HG02943 (cell line): ENCODE results near the gene ANTXR1.
"Not testable (repeated sequence)": the region's sequence is repeated elsewhere in the genome, so short reads cannot be mapped to it uniquely, and the experiment has no call there.

ENCODE experiments used
- ATAC-seq: cut with Tn5 transposase; IDR thresholded peaks from one replicate; pipeline ENCODE4 v1.9.1; 2021; ENCODE audit warnings: mild to moderate bottlenecking, low read depth, moderate library complexity; ENCODE audit not compliant: unreplicated experiment

The ANTXR1 gene

DNA sequence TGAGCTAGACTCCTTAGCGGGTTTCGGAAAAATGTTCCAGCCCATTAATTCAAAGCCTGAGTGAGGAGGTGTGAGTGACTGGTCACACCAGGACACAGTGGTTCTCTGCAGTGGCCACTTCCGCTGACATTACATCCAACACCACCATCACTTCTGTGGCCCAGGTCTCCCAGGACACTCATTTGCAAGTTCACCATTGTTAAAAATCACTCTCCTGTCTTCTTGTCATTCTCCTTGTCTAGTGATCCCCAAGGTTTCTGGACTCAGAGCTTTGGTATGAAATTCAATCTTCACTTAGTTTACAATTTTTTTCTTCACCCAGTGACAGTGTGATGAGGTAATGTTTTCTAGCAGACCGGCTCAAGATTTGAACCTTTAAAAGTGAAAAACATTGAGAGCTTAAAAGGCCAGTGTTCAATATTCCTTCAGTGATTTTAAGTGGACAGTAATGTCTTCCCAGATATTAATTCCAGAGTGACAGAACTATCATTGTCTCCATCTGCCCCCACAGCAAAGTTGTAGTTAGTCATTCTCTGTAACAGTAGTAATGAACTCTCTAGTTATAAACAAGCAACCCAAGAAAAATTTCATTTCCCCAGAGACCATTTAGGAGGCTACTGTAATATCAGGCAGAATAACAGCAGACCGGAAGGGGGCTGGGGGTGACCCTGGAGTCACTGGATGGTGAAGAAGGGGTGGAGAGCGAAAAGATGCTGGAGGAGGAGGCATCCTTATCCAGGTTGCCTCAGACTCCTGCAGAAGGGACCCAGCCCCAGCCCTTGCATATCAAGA is 209.2 kb downstream of the ANTXR1 start:
- no peak for ATAC-seq

DNA sequence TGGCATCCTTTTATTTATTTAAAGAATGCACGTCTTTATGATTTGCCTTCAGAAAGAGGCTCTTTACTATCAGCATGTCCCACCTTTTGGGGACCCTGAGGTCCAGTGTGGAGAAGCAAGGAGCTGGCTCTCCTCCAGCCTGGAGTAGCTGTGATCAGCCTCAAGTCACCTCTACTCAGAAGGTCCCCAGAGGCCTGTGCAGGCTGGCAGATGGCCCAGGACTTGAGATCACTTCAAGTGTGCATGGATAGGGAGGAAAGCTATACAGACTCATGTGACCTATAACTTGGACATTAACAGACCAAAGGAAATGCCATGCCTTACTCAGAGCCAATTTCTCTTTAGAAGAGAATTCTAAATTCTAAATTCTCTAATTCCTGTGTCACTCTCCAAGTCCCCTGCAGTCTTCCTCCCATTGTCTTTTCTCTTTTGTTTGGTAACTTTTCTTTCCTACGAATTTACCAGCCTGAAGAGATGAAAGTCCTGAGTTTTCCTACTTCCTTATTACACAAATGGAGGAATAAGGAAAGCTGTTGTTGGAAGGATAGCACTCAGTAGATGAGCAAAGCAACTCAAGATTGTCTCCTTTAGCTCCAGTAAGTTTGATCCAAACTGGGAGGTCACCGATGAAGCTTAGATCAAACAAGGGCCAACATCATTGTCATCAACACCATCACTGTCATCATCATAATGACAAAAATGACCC is 210.1 kb downstream of the ANTXR1 start:
- no peak for ATAC-seq

DNA sequence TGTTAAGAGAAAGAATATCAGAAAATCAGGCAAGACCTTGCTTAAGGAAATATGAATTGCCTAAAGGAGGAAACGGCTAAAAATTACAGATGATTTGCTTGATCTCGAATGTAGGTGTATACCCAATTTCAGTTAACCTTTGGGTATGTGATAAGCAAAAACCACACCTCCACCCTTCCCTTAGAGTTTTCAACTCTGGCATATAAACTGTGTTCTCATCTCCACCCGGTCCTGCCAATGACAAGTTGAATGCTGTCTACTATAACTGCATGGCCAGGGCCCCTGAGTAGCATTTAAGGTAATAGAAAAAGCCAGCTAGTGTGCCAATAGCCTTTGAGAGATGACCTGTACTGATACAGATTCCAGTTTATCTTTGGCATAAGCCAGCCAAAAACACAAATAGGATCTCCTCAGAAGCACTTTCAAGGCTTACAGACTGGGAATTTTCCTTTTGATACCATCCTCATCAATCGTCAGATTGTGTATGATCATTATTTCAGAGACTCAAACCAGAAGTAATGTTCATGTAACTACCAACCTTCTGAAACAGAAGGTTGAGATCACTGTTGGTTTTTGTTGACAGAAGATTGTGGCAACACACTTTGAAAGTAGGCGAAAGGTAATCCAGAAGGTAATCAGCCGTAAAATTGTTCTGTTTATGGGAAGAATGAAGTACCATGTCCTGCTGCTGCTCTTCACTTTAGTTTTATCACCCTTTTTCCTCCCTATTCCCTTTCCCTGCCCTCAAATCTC is 211.0 kb downstream of the ANTXR1 start:
- no peak for ATAC-seq

DNA sequence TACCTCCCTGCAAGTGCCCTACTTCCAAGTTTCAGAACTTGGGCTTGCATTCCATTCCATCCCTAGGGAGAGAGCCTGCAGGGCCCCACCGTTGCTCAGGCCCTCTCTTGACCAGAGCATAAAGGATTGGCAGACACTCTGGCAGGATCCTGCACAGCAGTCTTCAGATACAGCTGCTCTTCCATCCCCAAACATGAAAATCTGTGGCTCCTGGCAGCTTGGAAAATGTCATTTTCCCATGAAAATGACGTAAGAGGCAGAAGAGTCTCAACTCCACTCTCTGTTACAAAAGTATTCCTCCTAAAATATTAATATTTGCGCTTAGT is 211.5 kb downstream of the ANTXR1 start:
- ATAC-seq, result no peak

DNA sequence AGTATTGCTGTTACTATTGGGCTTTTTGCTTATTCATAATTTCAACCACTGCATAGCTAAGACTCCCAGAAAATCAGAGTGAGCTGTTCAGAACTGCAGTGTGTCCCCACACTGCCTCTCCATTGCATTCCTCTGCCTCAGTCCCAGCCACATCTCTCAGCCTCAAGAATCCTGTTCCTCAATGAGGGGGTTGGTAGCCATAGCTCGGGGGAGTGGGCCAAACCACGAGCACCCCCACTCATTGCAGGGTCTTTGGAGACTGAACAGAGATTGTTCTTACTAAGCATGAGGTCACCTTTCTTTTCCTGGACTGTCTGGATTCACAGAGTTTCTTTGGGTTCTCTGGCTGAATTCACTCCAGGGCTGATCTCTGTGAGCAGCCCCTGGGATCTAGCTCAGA is 213.0 kb downstream of the ANTXR1 start:
- ATAC-seq, result no peak

DNA sequence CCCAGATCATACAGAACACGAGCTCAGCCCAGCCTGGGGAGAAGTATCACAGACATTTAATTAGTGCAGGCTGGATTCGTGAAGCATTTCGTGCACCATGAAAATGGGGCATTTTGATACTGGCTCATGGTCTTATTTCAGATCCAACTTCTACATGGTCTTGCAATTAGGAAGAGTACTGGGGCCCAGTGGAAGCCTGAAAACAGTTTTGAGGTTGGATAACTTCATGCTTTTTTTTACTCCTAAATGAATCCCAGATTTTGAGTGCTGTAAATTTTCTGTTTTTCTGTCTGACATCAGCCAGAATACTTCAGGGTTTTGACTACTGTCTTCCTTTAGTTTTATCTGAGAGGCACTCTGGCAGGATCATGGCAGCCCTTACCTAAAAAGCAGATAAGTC is 213.9 kb downstream of the ANTXR1 start:
- no peak for ATAC-seq

DNA sequence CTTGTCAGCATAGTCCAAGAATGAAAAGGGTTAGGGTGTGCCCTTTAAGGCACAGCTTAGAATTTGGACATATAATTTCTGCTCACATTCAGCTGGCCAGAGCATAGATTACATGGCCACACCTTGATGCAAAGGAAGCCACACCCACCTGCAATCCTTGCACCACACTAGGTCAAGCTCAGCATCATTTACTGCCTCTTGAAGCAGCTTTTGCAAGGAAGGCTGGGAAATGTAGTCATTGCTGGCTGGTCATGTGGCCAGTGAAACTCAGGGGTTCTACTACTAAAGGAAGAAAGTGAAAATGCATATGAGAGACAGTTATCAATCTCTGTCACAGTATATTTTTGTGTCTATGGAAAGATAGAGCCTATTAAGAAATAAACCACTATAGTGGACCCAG is 214.7 kb downstream of the ANTXR1 start:
- ATAC-seq, result no peak

DNA sequence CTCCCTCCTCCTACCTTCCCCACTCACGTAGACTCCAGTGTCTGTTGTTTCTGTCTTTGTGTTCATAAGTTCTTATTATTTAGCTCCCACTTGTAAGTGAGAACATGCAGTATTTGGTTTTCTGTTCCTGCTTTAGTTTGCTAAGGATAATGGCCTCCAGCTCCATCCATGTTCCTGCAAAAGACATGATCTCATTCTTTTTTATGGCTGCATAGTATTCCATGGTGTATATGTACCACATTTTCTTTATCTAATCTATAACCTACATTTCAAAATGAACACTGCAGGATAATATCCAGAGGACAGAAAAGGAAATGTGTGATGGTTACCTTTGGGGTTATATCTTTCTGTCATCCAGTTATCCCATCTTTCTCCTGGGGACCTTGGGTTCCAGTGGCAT is 218.0 kb downstream of the ANTXR1 start:
- not testable (repeated sequence) for ATAC-seq

DNA sequence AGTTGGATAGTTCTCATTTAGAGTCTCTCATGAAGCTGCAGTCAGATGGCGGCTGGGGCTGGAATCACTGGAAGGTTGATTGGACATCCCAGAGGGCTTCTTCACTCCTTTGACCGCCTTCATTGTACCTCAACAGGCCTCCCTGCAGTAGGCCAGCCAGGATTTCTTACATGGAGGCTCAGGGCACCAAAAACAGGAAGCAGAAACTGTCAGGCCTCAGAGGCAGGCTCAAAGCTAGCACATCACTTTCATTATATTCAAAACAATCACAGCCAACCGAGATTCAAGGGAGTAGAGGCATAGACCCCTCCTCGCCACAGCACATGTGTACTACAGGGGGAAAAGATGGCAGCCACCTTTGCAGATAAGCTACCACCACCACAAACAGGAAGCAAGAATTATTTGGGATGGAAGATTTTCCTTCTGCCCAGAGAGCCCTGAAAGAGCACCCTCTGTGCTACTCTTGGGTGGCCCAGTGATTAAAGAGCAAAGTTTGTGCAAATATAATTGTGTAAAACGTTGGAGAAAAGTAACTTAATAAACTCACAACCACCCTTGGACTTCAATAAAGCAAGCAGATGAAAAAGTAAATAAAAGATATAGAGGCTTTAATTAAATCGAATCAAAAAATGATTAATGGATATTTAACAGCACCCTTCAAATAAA is 218.8 kb downstream of the ANTXR1 start:
- no peak for ATAC-seq

DNA sequence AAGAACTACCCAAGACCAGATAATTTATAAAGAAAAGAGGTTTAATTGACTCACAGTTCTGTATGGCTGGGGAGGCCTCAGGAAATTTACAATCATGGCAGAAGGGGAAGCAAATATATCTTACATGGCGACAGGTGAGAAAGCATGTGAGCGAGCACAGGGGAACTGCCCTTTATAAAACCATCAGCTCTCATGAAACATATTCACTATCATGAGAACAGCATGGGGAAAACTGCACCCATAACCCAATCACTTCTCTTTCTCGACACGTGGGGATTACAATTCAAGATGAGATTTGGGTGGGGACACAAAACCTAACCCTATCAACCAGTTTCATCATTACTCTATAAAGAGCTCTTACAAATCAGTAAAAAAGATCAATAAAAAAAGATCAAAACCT is 222.9 kb downstream of the ANTXR1 start:
- not testable (repeated sequence) for ATAC-seq

DNA sequence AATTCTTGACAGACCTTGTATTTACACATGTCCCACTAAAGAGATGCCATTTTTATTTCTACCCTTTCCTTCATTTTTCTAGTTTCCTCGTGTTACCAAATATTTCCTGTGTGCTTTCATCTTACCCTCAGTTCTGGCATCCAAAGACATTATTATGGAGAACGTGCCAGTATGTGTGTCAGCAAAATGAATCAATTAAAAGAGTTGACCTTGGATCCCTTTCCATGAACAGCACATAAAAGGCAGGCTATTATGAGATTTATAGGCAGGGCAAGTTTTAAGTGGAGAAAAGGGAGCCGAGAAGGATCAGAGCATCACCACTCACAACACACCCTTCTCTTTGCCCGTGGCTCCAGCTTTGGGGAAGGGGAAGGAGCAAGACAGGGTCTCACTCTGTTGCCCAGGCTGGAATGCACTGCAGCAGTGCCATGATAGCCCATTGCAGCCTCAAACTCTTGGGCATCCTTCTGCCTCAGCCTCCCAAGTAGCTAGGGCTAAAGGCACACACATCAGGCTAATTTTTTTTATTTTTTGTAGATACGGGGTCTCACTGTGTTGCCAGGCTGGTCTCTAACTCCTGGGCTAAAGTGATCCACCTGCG is 224.2 kb downstream of the ANTXR1 start:
- no peak for ATAC-seq

DNA sequence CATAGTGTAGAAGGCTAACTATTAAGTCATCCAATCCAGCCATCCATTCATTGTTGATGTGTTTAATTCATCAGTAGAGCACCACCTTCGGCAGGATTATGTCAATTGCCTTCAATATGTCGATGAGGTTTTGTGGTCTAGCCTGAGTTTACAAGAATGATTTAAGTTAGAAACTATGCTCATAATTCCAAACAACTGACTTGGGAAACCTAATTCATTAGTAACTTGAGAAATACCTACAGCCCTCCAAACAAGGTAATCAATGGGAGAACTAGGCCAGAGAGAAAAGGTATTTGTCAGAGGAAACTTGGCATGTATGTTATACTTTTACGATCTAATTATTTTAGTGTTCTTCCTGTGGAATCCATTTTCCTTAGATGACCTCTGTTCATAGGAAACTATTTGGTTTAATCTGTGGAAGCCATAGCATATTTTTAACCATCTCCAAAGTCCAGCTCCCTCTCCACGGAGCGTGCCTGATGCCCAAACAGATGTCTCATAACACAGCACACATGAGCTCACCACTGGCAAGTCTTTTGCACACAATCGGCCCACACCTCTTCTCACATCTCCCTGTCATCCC is 225.6 kb downstream of the ANTXR1 start:
- no peak for ATAC-seq

DNA sequence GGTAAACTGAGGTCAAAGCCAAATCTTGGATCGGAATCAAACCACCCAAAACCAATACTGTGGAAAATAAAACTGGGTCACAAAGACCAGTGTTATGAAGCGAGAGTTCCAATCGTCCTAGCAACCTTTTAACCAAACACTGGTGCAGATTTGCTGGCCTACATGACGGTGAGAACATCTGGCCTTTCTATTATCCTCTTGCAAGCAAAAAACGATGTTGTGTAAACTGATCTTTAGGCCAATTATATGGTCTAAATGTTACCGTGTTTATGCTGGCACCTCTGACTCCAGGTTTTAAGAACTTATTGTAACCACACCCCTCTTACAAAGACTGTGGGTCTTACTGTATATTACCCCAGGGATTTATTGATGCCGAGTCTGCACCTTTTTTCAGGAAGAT is 228.1 kb downstream of the ANTXR1 start:
- ATAC-seq, result no peak

DNA sequence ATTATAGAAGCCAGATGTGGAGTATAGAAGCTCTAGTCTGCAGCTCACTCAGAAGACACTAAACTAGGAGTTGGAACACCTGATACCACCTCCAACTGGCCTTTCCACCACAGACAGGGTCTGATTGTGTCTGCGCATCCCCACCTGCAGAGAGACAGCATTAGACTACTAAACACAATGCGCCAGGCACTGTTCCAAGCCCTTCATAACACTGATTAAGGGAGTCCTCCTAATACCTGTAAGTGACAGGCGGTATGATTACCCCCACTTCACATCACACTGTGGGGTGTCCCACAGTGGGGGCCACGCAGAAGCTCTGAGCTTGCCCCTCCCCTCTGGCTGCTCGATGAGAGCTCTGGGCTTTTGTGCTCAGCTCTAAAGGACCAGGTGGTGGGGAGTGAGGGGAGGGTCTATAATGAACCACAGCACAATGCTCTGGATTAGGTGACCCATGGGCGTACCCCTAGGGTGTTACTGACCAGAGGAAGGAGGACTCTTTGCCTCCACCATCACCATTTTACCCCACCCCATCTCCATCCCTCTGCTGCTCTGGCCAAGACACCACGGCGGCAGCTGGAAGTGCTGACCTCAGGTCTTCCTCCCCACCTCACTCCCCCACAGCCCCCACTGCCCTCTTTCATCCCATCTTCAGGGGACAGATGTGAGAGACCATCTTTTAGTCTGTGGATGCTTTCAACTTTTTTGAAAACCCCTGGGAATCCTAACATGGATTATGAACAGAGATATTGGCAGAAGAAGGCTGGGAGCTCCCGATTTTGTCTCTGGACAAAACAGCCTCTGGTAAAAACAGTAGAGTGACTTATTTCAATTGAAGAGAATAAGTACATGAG is 228.9 kb downstream of the ANTXR1 start:
- no peak for ATAC-seq

DNA sequence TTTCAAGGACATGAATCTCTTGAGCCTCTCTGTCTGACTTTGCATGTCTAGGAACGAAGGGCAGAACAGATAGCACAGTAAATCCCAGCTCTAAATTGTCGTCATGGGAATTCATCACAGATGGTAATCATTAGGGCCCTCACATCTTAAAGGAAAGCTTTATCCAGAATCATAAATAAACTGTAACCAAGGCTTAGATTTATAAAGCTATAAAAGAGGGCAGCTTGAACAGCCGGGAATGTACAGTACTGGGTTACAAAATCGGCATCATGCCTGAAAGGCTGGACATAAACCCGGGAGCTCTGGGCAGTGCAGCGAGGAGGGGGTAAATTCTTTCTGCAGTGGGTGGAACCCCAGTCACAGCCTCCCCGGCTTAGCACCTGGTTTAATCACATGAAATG is 229.7 kb downstream of the ANTXR1 start:
- no peak for ATAC-seq

DNA sequence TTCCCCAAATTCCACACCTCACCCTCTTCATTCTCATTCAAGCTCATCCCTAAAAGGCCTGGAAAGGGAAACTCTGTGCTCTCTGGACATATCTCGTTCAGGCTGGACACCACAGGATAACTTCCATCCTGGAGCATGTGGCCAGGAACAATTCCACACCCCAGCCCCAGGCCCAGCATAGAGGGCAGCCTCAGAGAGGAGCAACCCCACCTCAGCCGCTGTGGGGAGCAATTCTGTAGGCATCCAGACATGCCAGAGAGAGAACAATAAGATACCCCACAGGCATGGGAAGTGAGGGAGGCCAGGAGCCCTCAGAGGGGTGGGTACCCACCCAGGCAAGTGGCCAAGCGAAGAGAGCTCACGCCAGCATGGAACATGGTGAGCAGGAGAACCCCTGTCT is 230.7 kb downstream of the ANTXR1 start:
- no peak for ATAC-seq

DNA sequence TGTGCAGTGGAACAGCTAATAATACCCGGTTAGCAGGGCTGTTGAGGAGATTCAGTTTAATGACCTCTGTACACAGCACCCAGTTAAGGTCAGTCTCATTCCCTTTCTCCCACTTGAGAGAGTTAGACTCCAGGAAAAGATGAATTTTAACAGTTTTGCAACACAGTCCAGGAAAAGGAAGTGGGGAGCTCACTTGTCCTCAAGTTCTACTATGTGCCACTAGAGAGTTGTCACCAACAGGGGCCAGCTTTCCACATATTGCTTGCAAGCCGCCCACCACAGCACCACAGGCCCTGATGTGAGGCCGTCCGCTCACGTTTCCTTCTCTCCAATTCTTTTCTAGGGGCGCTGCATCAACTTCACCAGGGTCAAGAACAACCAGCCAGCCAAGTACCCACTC is 231.9 kb downstream of the ANTXR1 start:
- ATAC-seq, result no peak

DNA sequence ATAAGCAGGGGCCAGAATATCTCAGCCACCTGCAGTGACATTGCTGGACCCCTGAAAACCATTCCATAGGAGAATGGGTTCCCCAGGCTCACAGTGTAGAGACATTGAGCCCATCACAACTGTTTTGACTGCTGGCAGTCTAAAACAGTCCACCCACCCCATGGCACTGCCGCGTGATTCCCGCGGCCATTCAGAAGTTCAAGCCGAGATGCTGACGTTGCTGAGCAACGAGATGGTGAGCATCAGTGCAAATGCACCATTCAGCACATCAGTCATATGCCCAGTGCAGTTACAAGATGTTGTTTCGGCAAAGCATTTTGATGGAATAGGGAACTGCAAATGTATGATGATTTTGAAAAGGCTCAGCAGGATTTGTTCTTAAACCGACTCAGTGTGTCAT is 234.6 kb downstream of the ANTXR1 start:
- no peak for ATAC-seq

DNA sequence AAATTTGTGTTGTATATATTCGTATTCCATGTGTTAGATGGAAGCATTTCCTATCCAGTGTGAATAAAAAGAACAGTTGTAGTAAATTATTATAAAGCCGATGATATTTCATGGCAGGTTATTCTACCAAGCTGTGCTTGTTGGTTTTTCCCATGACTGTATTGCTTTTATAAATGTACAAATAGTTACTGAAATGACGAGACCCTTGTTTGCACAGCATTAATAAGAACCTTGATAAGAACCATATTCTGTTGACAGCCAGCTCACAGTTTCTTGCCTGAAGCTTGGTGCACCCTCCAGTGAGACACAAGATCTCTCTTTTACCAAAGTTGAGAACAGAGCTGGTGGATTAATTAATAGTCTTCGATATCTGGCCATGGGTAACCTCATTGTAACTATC is 235.3 kb downstream of the ANTXR1 start:
- no peak for ATAC-seq
